Upper lobe of left lung (tissue), 6 donors: ENCODE data around the gene REPS1. TPM values are rescaled to one million over a fixed set of nuclear protein-coding genes. Genes with fewer than 3 reads are reported as not detected.

ENCODE experiments used
- ATAC-seq, 2 donors: fragments of 200-7000 bp; cut with Tn5 transposase; one replicate each; pipeline ENCODE4 v1.9.1; 2022; ENCODE audit warnings: mild to moderate bottlenecking in 2 of 2, moderate library complexity in 2 of 2; ENCODE audit not compliant: low FRiP score in 2 of 2
- DNase-seq, 2 donors: peaks; one replicate each; pipeline ENCODE4 v3.0.0-alpha.2; 2019 to 2020
- H3K27ac ChIP-seq, 4 donors: fragments of 200-600 bp; sonication (generic); one replicate each; pipeline ENCODE4 v1.5.1; 2016 to 2019
- H3K27me3 ChIP-seq, 4 donors: fragments of 200-600 bp; sonication (generic); one replicate each; pipeline ENCODE4 v1.5.1; 2017 to 2019
- H3K36me3 ChIP-seq, 4 donors: fragments of 200-600 bp; sonication (generic); one replicate each; pipeline ENCODE4 v1.5.1; 2016 to 2019
- H3K4me1 ChIP-seq, 4 donors: fragments of 200-600 bp; sonication (generic); one replicate each; pipeline ENCODE4 v1.5.1; 2018 to 2019
- H3K4me3 ChIP-seq, 4 donors: fragments of 200-600 bp; sonication (generic); one replicate each; pipeline ENCODE4 v1.5.1; 2017 to 2019; ENCODE audit warnings: mild to moderate bottlenecking in 2 of 4, moderate library complexity in 1 of 4
- H3K9me3 ChIP-seq, 4 donors: fragments of 200-600 bp; sonication (generic); one replicate each; pipeline ENCODE4 v1.5.1; 2018 to 2019
- EP300 ChIP-seq, 4 donors: sonication (generic); formaldehyde crosslinking; IDR thresholded peaks; one replicate each; pipeline ENCODE4 v1.5.1; 2017; ENCODE audit warnings: antibody characterized with exemption in 4 of 4, control low read depth in 2 of 4
- POLR2A ChIP-seq, 4 donors: fragments of 450-650 bp; IDR thresholded peaks; one replicate each; pipeline ENCODE4 v1.5.1; 2016 to 2017; ENCODE audit warnings: antibody characterized with exemption in 4 of 4, mild to moderate bottlenecking in 2 of 4
- POLR2AphosphoS5 ChIP-seq, 2 donors: sonication (generic); formaldehyde crosslinking; IDR thresholded peaks; one replicate each; pipeline ENCODE4 v1.5.1; 2017; ENCODE audit warnings: antibody characterized with exemption in 2 of 2
- WGBS, 2 donors: methylation state at CpG; one replicate each; pipeline ENCODE4 v1.1.5; 2017 to 2018; 5-methylcytosine and 5-hydroxymethylcytosine counted together
- total RNA-seq, 6 donors: library from RNA; depleted of rRNA in 4 of 6; stranded (reverse); fragments of >200 nt in 4 of 6; gene quantifications; one replicate each; pipeline versions ENCODE4 v1.1.0 to v1.2.1, GENCODE V29; 2016 to 2021
- TF ChIP-seq, protein P1 (sequence below), 6 experiments: fragments of 450-650 bp in 4 of 6; fragments of 200-600 bp in 2 of 6; sonication (generic) in 2 of 6; IDR thresholded peaks; one replicate each; pipeline ENCODE4 v1.5.1; 2016 to 2019; ENCODE audit warnings: antibody characterized with exemption in 6 of 6
- donor health status: DM: no; HTN: no; CAD: no; lungs with moderate emphysema.
- donor health status: DM: no; HTN: yes; CAD: no; lungs with severe emphysema.

REPS1 gene
- total RNA-seq, 6 donors from 2014 or later, result 30.8 to 90.1 (median 38.6) TPM

DNA sequence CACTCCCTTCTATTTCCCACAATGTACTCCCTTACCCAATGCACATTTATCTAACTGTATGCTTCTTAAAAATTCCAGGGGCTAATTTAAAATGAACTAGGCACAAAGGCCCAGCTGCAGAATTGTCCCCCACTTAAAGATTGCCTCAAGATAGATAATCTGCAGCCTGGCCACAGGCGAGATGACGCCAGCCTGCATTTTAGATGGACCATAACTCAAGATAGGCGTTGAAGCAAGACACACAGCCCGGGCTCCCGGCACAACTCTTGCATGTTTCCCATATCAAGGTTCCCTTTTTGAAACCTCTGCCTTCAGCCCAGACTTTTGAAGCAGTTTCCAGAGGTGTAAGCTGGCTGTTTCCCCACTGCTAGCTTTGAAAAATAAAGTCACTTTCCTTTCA lies 3.2 kb upstream of the REPS1 start:
- Histone ChIP-seq H3K27ac (no peak overlapping the region), H3K4me1 (peaks cover 12 to 19% (median 14%) of the 10 kb centered on the region in 4 donors), H3K36me3 (no peaks in the 10 kb centered on the region), H3K9me3 (no peaks in the 10 kb centered on the region), H3K4me3 (no peak overlapping the region), H3K27me3 (no peaks in the 10 kb centered on the region)
- 71 to 89% methylated on average over 5 of the region's 5 CpGs for WGBS, 2 donors
- ATAC-seq (no peak), DNase-seq (peak in 1 of 2 donors; percentile 31)
- TF ChIP-seq POLR2AphosphoS5 (IDR thresholded peaks at IDR 0.05), result no peak
- TF ChIP-seq EP300 (IDR thresholded peaks at IDR 0.05), result no peak

DNA sequence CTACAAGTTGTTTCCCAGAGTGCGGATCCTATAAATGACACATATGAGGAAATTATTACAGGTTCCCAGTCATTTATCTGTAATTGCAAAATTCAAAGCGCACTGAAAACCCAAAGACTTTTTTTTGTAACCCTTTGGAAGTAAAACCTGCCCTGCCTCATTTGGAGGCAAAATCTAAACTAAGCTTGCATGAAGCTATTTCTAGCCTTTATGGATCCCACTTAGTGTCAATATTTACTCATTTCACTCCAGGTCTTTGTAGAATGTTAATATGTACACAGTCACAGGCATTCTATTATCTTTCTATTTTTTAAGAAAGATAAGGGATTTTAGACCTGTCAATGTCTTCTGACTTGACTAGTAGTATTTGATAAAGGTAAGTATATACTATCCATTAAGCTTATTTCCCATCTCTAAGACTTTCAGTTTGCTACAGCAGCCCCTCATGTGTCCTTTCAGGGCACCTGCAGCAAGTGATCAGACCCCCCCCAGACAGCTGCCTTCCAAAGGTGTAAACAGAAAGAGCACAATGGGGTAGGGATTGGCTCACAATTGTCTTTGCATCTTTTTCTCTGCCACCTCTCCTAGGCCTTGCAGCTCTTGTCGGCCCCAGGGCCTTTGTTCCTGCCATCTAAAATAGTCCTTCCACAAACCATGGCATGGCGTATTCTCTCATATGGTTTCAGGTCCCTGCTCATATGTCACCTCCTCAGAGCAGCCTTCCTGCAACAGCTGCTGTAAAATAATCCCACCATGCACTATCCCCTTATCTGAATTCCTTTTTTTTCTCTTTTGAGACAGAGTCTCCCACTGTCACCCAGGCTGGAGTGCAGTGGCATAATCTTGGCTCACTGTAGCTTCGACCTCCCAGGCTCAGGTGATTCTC lies 1.3 kb upstream of the REPS1 start:
- Histone ChIP-seq H3K36me3 (no peaks in the 10 kb centered on the region), H3K4me3 (no peak overlapping the region), H3K27me3 (no peaks in the 10 kb centered on the region), H3K4me1 (peaks cover 16 to 38% (median 24%) of the 10 kb centered on the region in 4 donors), H3K27ac (no peak overlapping the region), H3K9me3 (no peaks in the 10 kb centered on the region)
- WGBS, 2 donors, result 81 to 91% methylated on average over 5 of the region's 5 CpGs
- no peak for ATAC-seq
- TF ChIP-seq POLR2AphosphoS5 (IDR thresholded peaks at IDR 0.05) (no peak), EP300 (IDR thresholded peaks at IDR 0.05) (no peak), POLR2A (IDR thresholded peaks at IDR 0.05) (no peak)
- TF ChIP-seq, protein P1, sequence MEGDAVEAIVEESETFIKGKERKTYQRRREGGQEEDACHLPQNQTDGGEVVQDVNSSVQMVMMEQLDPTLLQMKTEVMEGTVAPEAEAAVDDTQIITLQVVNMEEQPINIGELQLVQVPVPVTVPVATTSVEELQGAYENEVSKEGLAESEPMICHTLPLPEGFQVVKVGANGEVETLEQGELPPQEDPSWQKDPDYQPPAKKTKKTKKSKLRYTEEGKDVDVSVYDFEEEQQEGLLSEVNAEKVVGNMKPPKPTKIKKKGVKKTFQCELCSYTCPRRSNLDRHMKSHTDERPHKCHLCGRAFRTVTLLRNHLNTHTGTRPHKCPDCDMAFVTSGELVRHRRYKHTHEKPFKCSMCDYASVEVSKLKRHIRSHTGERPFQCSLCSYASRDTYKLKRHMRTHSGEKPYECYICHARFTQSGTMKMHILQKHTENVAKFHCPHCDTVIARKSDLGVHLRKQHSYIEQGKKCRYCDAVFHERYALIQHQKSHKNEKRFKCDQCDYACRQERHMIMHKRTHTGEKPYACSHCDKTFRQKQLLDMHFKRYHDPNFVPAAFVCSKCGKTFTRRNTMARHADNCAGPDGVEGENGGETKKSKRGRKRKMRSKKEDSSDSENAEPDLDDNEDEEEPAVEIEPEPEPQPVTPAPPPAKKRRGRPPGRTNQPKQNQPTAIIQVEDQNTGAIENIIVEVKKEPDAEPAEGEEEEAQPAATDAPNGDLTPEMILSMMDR (IDR thresholded peaks at IDR 0.05), result no peak
- DNase-seq, result no peak

DNA sequence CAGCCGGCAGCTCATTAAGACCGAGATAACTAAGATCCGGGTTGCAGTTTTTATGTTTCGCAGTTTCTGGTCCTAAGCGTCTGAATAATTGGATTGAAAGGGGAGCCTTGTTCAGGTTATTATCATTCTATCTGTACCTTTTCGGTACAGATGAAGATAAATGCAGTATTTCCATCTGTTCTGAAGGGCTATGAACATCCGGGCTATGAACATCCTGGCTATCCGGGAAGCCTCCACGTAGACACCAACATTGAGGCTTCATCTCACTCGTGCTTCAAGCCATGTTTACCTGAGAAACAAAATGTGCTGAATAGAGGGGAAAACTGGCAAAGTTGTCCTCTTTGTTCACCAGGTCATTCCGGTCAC lies 399 bp upstream of the REPS1 start:
- DNase-seq (no peak), ATAC-seq (peak in 1 of 2 donors; percentile 2)
- Histone ChIP-seq H3K27ac (peak overlapping the region; percentile 89 to 98 (median 94)), H3K4me1 (peaks cover 20 to 39% (median 25%) of the 10 kb centered on the region in 4 donors), H3K9me3 (no peaks in the 10 kb centered on the region), H3K27me3 (no peaks in the 10 kb centered on the region), H3K36me3 (no peaks in the 10 kb centered on the region), H3K4me3 (peak overlapping the region; percentile 72 to 97 (median 96))
- WGBS, 2 donors, result 6 to 7% methylated on average over 11 of the region's 11 CpGs
- TF ChIP-seq, protein P1 (IDR thresholded peaks at IDR 0.05), result peak in 1 of 6 experiments; percentile 19
- TF ChIP-seq EP300 (IDR thresholded peaks at IDR 0.05), result no peak

DNA sequence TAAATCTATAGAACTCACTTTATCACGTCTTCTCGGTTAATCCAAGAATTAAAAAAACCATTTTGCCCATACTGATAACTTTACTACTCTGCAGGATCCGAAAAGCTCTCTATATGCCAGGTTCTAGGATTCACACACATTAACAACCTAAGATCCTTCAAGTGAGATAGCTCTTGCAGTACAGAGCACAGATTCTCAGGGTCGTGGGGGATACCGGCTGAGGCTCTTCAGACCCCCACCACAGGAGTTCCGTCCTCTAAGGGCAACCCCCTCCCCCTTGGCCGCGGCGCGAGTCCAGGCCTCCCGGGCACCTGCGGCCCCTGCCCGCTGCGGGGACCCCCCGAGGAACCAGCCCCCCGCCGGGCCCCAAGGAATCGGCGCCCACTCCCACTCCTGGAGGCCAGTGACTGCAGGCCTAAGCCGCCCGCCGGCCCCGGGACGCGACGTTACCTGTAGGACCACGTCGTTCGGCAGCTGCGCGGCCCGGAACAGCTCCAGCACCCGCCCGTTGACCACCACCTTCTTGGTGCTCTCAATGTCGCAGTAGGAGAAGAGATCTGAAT lies 892 bp downstream of the REPS1 start:
- H3K4me3 ChIP-seq, result peak overlapping the region; percentile 72 to 97 (median 96)
- H3K9me3 ChIP-seq, result no peaks in the 10 kb centered on the region
- H3K27ac ChIP-seq, result peak overlapping the region; percentile 89 to 98 (median 94)
- peaks cover 26 to 42% (median 34%) of the 10 kb centered on the region in 4 donors for H3K4me1 ChIP-seq
- DNase-seq, result no peak
- no peaks in the 10 kb centered on the region for H3K27me3 ChIP-seq
- TF ChIP-seq, protein P1 (IDR thresholded peaks at IDR 0.05), result no peak
- TF ChIP-seq POLR2AphosphoS5 (IDR thresholded peaks at IDR 0.05) (no peak), EP300 (IDR thresholded peaks at IDR 0.05) (no peak), POLR2A (IDR thresholded peaks at IDR 0.05) (no peak)
- ATAC-seq, result peak in 1 of 2 donors; percentile 0
- no peaks in the 10 kb centered on the region for H3K36me3 ChIP-seq
- 1 to 3% methylated on average over 4 to 22 of the region's 35 CpGs for WGBS, 2 donors

DNA sequence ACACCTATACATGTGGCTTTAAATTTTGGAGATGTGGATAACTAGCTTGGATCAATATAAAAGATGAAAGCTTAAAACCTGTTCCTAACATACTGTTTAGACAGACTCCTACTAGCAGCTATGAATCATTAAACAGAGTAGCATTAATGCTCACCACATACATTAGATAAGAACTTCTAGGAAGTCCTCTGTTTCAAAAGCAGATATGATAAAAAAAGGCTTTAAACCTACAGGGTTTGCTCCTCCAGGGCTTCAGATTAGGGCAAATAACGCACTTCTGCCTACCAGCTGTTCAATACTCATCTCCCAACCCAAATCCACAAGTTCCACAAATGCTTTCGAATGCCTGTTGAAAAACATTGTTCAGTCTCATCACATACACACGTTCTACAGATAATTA lies 1.5 kb downstream of the REPS1 start:
- Histone ChIP-seq H3K27ac (peak overlapping the region in 1 of 4 donors; percentile 98), H3K4me3 (peak overlapping the region in 3 of 4 donors; percentile 72 to 97 (median 95)), H3K36me3 (no peaks in the 10 kb centered on the region), H3K9me3 (no peaks in the 10 kb centered on the region), H3K27me3 (no peaks in the 10 kb centered on the region), H3K4me1 (peaks cover 26 to 44% (median 34%) of the 10 kb centered on the region in 4 donors)
- TF ChIP-seq, protein P1 (IDR thresholded peaks at IDR 0.05), result no peak
- TF ChIP-seq POLR2A (IDR thresholded peaks at IDR 0.05) (no peak), EP300 (IDR thresholded peaks at IDR 0.05) (no peak), POLR2AphosphoS5 (IDR thresholded peaks at IDR 0.05) (no peak)
- DNase-seq, result no peak
- 3 to 9% methylated on average over 3 of the region's 3 CpGs for WGBS, 2 donors
- ATAC-seq, result no peak
